Activated CD4-positive, alpha-beta T cell treated with anti-CD3 and anti-CD28 coated beads for 36 hours (primary cell): ENCODE results near the gene CNGB1. TPM values are rescaled to one million over a fixed set of nuclear protein-coding genes. Genes with fewer than 3 reads are reported as not detected.
"Not testable (repeated sequence)": the region's sequence is repeated elsewhere in the genome, so short reads cannot be mapped to it uniquely, and the experiment has no call there.

Experiments used
- ATAC-seq: fragments of 200-7000 bp; cut with Tn5 transposase; one replicate; pipeline ENCODE4 v1.10.0; 2021; ENCODE audit warnings: mild to moderate bottlenecking, moderate library complexity
- CTCF ChIA-PET: fragments of 350-600 bp; sonication (Branson Sonifier 250); formaldehyde crosslinking; loops from one replicate; lab custom pipeline; 2021; ENCODE audit warnings: antibody characterized with exemption; lab: Charles Lee
- POLR2A ChIA-PET: fragments of 350-600 bp; sonication (Branson Sonifier 250); formaldehyde crosslinking; loops from one replicate; lab custom pipeline; 2021; ENCODE audit warnings: antibody characterized with exemption, inconsistent platforms; lab: Charles Lee
- DNase-seq: peaks from one replicate; pipeline ENCODE4 v3.0.0-alpha.2; 2020
- H3K27ac Mint-ChIP-seq: one replicate; pipeline ENCODE4 v1.8.0; 2021; ENCODE audit warnings: mixed read lengths
- H3K27me3 Mint-ChIP-seq: one replicate; pipeline ENCODE4 v1.8.0; 2021; ENCODE audit warnings: mixed read lengths
- H3K36me3 Mint-ChIP-seq: one replicate; pipeline ENCODE4 v1.8.0; 2021; ENCODE audit warnings: low read depth, mixed read lengths
- H3K4me1 Mint-ChIP-seq: one replicate; pipeline ENCODE4 v1.8.0; 2021; ENCODE audit warnings: mixed read lengths
- H3K4me3 Mint-ChIP-seq: one replicate; pipeline ENCODE4 v1.8.0; 2021; ENCODE audit warnings: mild to moderate bottlenecking, moderate library complexity, mixed read lengths
- H3K9me3 Mint-ChIP-seq: one replicate; pipeline ENCODE4 v1.8.0; 2021; ENCODE audit warnings: low read depth, mixed read lengths
- intact Hi-C, 2 experiments: fragments of 100-400 bp; cut with DNase I in 1 of 2; cut with micrococcal nuclease in 1 of 2; formaldehyde crosslinking; loops; one replicate each; pipeline versions ENCODE4 v1.14.2 to v1.15.1; 2022 to 2024; cut with DNase I, micrococcal nuclease
- total RNA-seq, 2 experiments: library from RNA; stranded (reverse); gene quantifications; one replicate each; pipeline ENCODE4 v1.2.3, GENCODE V29; 2021

Gene CNGB1
- total RNA-seq, 2 experiments from 2014 or later, result not detected

- H3K27ac Mint-ChIP-seq, intact Hi-C loops, H3K27me3 Mint-ChIP-seq, H3K4me1 Mint-ChIP-seq, CTCF ChIA-PET, ATAC-seq, H3K9me3 Mint-ChIP-seq, H3K36me3 Mint-ChIP-seq, H3K4me3 Mint-ChIP-seq, POLR2A ChIA-PET, DNase-seq: not testable (repeated sequence)
Measured at GRCh38 chr16:57835439-57835838, 135.5 kb downstream of the CNGB1 start.

- Mint-ChIP-seq H3K4me1 (no peaks in the 10 kb centered on the region), H3K27me3 (peaks cover 2% of the 10 kb centered on the region), H3K27ac (no peak overlapping the region), H3K4me3 (no peak overlapping the region), H3K36me3 (no peaks in the 10 kb centered on the region), H3K9me3 (no peaks in the 10 kb centered on the region)
- no peak for DNase-seq
- POLR2A ChIA-PET, result no interaction called here
- intact Hi-C loops, result no loop called here
- ATAC-seq, result no peak
- CTCF ChIA-PET, result no interaction called here
Measured at GRCh38 chr16:57834936-57835335, 136.0 kb downstream of the CNGB1 start.

Other genes starting within 250 kb of the CNGB1 start
- 10 to 100 TPM; 28.1 to 29.3 TPM for gene KATNB1, start 235.4 kb downstream of the CNGB1 start, total RNA-seq
- gene KIFC3, start 168.6 kb downstream of the CNGB1 start, total RNA-seq, result under 1 TPM; 0.32 to 0.66 TPM
- gene ZNF319, start 29.5 kb upstream of the CNGB1 start, total RNA-seq, result 1 to 10 TPM; 5.3 to 6.6 TPM
- gene USB1, start 30.3 kb upstream of the CNGB1 start, total RNA-seq, result 10 to 100 TPM; 37.3 to 38.5 TPM
- under 1 TPM; 0.19 to 0.43 TPM for gene MMP15, start 54.6 kb upstream of the CNGB1 start, total RNA-seq
- 10 to 100 TPM; 45.9 to 48.7 TPM for gene CFAP20, start 158.3 kb upstream of the CNGB1 start, total RNA-seq
- gene CSNK2A2, start 227.0 kb upstream of the CNGB1 start, total RNA-seq, result 10 to 100 TPM; 85.9 to 92.2 TPM